Endothelial cell of umbilical vein (primary cell): ENCODE data around the gene TMEM52B. TPM values are rescaled to one million over a fixed set of nuclear protein-coding genes. Genes with fewer than 3 reads are reported as not detected.

ENCODE experiments used
- BruUV-seq: library from RNA; stranded (reverse); fragments of 400-500 nt; replicated peaks from 2 replicates; lab custom pipeline; 2021; lab: Mats Ljungman, UMichigan
- CTCF ChIA-PET: fragments of 300-600, 350-600 bp; sonication (Branson Sonifier 250); formaldehyde crosslinking; loops from one replicate; lab custom pipeline; 2021; ENCODE audit warnings: antibody characterized with exemption, inconsistent platforms; lab: Charles Lee
- POLR2A ChIA-PET: fragments of 300-600, 350-600 bp; sonication (Branson Sonifier 250); formaldehyde crosslinking; loops from one replicate; lab custom pipeline; 2021; ENCODE audit warnings: antibody characterized with exemption, inconsistent platforms; lab: Charles Lee
- DNase-seq: peaks from one replicate; pipeline ENCODE4 v3.0.0-alpha.2; 2011; ENCODE audit warnings: low read depth, low spot score
- FAIRE-seq: peaks from 2 replicates; lab custom pipeline; 2011; peaks lifted over from hg19 to GRCh38; lab: Jason Lieb, UNC
- H2AFZ ChIP-seq: 2 replicates; pipeline ENCODE4 v1.6.0; 2012; ENCODE audit warnings: low read depth, low read length, control low read depth, inconsistent platforms
- H3K27ac ChIP-seq: 2 replicates; pipeline ENCODE4 v1.5.1; 2011; ENCODE audit warnings: low read depth, mild to moderate bottlenecking, control low read depth, low read length, moderate library complexity; ENCODE audit not compliant: insufficient read depth
- H3K27me3 ChIP-seq, 2 experiments: 2 replicates each; pipeline versions ENCODE4 v1.6.0 to v1.6.1; 2011; ENCODE audit warnings: low read length in 2 of 2, mixed read lengths in 1 of 2; ENCODE audit not compliant: control insufficient read depth in 2 of 2, insufficient read depth in 2 of 2
- H3K36me3 ChIP-seq, 2 experiments: 2 replicates in 1 of 2; 3 replicates in 1 of 2; pipeline ENCODE4 v1.5.1; 2011; ENCODE audit warnings: low read length in 2 of 2, mild to moderate bottlenecking in 1 of 2, moderate library complexity in 1 of 2; ENCODE audit not compliant: control insufficient read depth in 2 of 2, insufficient read depth in 2 of 2; ENCODE audit errors: extremely low read depth in 1 of 2
- H3K4me1 ChIP-seq: 3 replicates; pipeline ENCODE4 v1.5.1; 2011; ENCODE audit warnings: mild to moderate bottlenecking, low read length; ENCODE audit not compliant: control insufficient read depth, insufficient read depth; ENCODE audit errors: extremely low read depth
- H3K4me2 ChIP-seq: 2 replicates; pipeline ENCODE4 v1.6.1; 2011; ENCODE audit warnings: low read length, control low read depth, mixed read lengths; ENCODE audit not compliant: insufficient read depth
- H3K4me3 ChIP-seq, 3 experiments: fragments of 200-600 bp in 1 of 3; sonication (generic), shearing (Covaris generic) in 1 of 3; replicated peaks in 1 of 3; 2 replicates each; pipeline ENCODE4 v1.5.1; 2011 to 2016; ENCODE audit warnings: control low read depth in 3 of 3, low read length in 3 of 3, mild to moderate bottlenecking in 2 of 3, inconsistent platforms in 1 of 3, low read depth in 1 of 3, moderate library complexity in 1 of 3; ENCODE audit not compliant: insufficient read depth in 1 of 3
- H3K79me2 ChIP-seq: 2 replicates; pipeline ENCODE4 v1.6.0; 2012; ENCODE audit warnings: low read length, inconsistent platforms; ENCODE audit not compliant: control insufficient read depth, insufficient read depth
- H3K9ac ChIP-seq: replicated peaks from 2 replicates; pipeline ENCODE3; 2011; ENCODE audit warnings: low read length, control low read depth; ENCODE audit not compliant: insufficient read depth; ENCODE audit errors: extremely low read depth
- H3K9me1 ChIP-seq: replicated peaks from 3 replicates; pipeline ENCODE4 v1.6.0; 2011; ENCODE audit warnings: mild to moderate bottlenecking, low read length; ENCODE audit not compliant: control insufficient read depth, insufficient read depth; ENCODE audit errors: extremely low read depth
- H3K9me3 ChIP-seq: replicated peaks from 2 replicates; pipeline ENCODE4 v1.5.1; 2012; ENCODE audit warnings: low read length, inconsistent platforms; ENCODE audit not compliant: control insufficient read depth, insufficient read depth
- H4K20me1 ChIP-seq: replicated peaks from 2 replicates; pipeline ENCODE3; 2011; ENCODE audit warnings: mild to moderate bottlenecking, low read length; ENCODE audit not compliant: control insufficient read depth, insufficient read depth; ENCODE audit errors: extremely low read depth
- CTCF ChIP-seq, 2 donors: IDR thresholded peaks; 1 replicate in 1 of 2; 2 replicates in 1 of 2; pipeline ENCODE4 v1.5.1; 2011; ENCODE audit warnings: low read length in 2 of 2, mild to moderate bottlenecking in 2 of 2, moderate library complexity in 2 of 2, control low read depth in 1 of 2, inconsistent platforms in 1 of 2, low read depth in 1 of 2; ENCODE audit not compliant: insufficient read depth in 1 of 2; ENCODE audit errors: extremely low read depth in 1 of 2
- EZH2 ChIP-seq: IDR thresholded peaks from 2 replicates; pipeline ENCODE4 v1.6.1; 2012; ENCODE audit warnings: borderline replicate concordance, low read depth, mild to moderate bottlenecking, moderate library complexity, low read length, inconsistent platforms; ENCODE audit not compliant: severe bottlenecking
- FOS ChIP-seq: IDR thresholded peaks from 2 replicates; pipeline ENCODE4 v1.6.1; 2011; ENCODE audit warnings: mild to moderate bottlenecking, low read length, moderate library complexity, borderline replicate concordance; ENCODE audit not compliant: insufficient read depth
- GATA2 ChIP-seq: IDR thresholded peaks from 2 replicates; pipeline ENCODE4 v1.7.0; 2011; ENCODE audit warnings: low read depth, mild to moderate bottlenecking, moderate library complexity, mixed read lengths, low read length; ENCODE audit not compliant: insufficient read length, insufficient read depth
- JUN ChIP-seq: IDR thresholded peaks from 2 replicates; pipeline ENCODE4 v1.6.1; 2011; ENCODE audit warnings: borderline replicate concordance, low read depth; ENCODE audit not compliant: insufficient read length, insufficient read depth
- MAX ChIP-seq: IDR thresholded peaks from 2 replicates; pipeline ENCODE4 v1.6.1; 2011; ENCODE audit not compliant: insufficient read depth, insufficient read length
- MYC ChIP-seq: IDR thresholded peaks from one replicate; pipeline ENCODE4 v1.6.1; 2011; ENCODE audit warnings: mild to moderate bottlenecking, low read depth, low read length
- POLR2A ChIP-seq: IDR thresholded peaks from 2 replicates; pipeline ENCODE4 v1.6.1; 2012; ENCODE audit warnings: low read depth, mild to moderate bottlenecking, control low read depth, low read length
- POLR2AphosphoS5 ChIP-seq: IDR thresholded peaks from 2 replicates; pipeline ENCODE4 v1.6.1; 2012; ENCODE audit warnings: low read depth, mild to moderate bottlenecking, control low read depth, low read length, moderate library complexity; ENCODE audit not compliant: insufficient read depth
- dilution Hi-C: fragments of 300-500 bp; cut with MboI; formaldehyde crosslinking; loops from one replicate; pipeline ENCODE4 v1.15.0; 2019; ENCODE audit warnings: low sequenced_read_pairs; ENCODE audit not compliant: extremely low pct_ligation_motif_present
- intact Hi-C: fragments of 100-400 bp; cut with micrococcal nuclease; formaldehyde crosslinking; loops from one replicate; pipeline ENCODE4 v1.10.0; 2022
- polyA plus RNA-seq, 4 experiments: library from polyadenylated mRNA; depleted of rRNA in 3 of 4; stranded (reverse) in 3 of 4; unstranded in 1 of 4; fragments of >200 nt; gene quantifications; 2 replicates each; pipeline versions ENCODE4 v1.2.1 to v1.2.3, GENCODE V29; 2011 to 2012; ENCODE audit warnings: missing spikeins in 1 of 4
- total RNA-seq: library from RNA; stranded (reverse); gene quantifications from 2 replicates; pipeline ENCODE4 v1.2.3, GENCODE V29; 2021

TMEM52B gene
- total and polyA plus RNA-seq, 2 donors (not counting 3 experiments of a cell fraction or from before 2014, with no cell fraction given), result 0.24 TPM; not detected in 1

DNA sequence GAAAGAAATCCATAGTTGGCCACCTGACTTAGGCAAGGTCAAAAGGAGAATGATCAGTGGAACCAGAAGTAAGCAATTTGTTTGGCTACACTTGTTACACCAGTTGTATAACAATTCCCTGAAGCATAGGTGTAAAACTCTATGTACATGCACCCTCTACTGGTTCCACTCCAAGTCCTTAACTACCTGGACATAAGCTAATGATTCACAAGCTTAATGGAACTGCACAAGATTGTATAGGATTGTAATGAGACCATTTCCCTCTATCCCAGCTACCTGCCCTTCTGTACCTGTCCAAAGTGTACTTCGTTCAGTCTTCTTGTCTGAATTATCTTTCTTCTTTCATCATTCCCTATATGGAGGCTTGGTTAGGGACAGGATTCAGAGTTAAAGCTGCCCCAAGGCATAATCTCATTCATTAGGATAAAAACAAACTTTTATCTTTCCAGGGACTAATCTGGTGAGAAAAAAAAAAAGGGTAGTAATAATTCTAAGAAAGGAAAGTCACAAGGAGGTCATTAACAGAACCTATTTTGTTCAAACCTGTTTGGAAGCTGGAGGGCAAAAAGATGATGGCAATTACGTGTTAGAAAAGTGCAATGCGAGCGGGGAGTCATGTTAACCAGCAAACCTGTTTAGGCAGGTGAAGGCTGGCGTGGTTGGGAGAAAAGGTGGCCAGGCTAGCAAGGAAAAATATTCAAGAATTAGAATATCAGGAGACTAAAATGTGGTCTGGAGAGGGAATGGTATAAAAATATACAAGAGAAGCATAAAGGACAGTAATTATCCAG lies 2.8 kb upstream of the TMEM52B start:
- Histone ChIP-seq H3K9me3 (no peaks in the 10 kb centered on the region), H3K4me1 (no peaks in the 10 kb centered on the region), H3K27me3 (peaks cover 12 to 18% of the 10 kb centered on the region in 2 experiments), H4K20me1 (no peaks in the 10 kb centered on the region), H3K9me1 (no peaks in the 10 kb centered on the region), H2AFZ (no peak overlapping the region), H3K27ac (no peak overlapping the region), H3K4me3 (no peak overlapping the region), H3K36me3 (no peaks in the 10 kb centered on the region), H3K79me2 (no peaks in the 10 kb centered on the region), H3K9ac (no peak overlapping the region), H3K4me2 (no peak overlapping the region)
- intact Hi-C loops (no loop called here), dilution Hi-C loops (no loop called here)
- TF ChIP-seq MYC (no peak), MAX (no peak), FOS (no peak), JUN (no peak), POLR2A (no peak), GATA2 (no peak), CTCF (IDR thresholded peaks at IDR 0.05; ENCODE audit: extremely low read depth in 1 of 2, insufficient read depth in 1 of 2, low read depth in 1 of 2, low read length in 2 of 2) (no peak), EZH2 (no peak), POLR2AphosphoS5 (no peak)
- CTCF ChIA-PET, result interaction anchor here (1.6 kb wide), 1 partner anchor 18 kb away, joined by 4 read pairs; no protein-coding TSS in a partner anchor
- FAIRE-seq (no peak), DNase-seq (no peak)
- POLR2A ChIA-PET, result no interaction called here
- BruUV-seq, result no TSS peak
